IPS DF 4.7 (cell line): ENCODE measurements around the gene KCNAB1.
A peak's percentile ranks its signal among the peaks of the same experiment; 100 is the strongest.

Experiments used
- DNase-seq: peaks from one replicate; pipeline ENCODE4 v3.0.0-alpha.2; 2013; ENCODE audit warnings: low spot score; ENCODE audit errors: extremely low read depth

The KCNAB1 gene

DNA sequence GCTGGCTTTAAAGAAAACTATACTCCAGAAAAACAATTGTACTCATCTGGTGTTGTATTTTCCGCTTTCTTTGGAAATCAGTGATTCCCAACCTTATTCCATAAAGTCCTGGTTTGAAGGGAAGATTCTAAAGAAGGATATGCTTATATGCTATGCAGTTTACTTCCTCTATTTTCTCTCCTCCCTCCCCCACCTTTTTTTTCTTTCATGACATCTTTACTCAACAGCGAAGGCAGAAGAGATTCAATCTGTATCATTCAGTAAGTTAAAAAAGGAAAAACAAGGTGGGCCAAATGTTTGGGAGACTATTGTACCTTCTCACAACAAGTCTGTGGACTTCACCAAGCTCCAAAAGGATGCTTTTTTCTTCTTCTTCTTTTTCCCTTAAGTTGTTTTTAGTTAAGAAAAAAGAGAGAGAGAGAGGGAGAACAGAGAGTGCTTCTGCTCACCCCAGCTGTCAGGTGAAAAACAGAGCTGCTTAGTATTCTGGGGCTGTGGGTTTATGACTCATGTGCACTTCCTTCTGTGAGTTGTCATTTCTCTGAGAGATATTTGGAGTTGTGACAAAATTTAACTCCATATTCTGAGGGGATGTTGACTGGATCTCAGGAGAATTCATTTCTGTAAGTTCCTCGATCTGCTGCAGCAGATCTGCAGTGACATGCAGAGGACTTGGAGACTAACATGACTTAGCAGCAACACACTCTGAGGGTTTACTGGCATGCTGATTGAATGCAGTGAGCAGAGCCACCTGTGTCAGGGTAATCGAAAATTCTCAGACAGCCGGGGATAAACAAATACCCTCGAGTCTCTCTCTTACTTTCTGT lies 363.8 kb downstream of the KCNAB1 start:
- no peak for DNase-seq

DNA sequence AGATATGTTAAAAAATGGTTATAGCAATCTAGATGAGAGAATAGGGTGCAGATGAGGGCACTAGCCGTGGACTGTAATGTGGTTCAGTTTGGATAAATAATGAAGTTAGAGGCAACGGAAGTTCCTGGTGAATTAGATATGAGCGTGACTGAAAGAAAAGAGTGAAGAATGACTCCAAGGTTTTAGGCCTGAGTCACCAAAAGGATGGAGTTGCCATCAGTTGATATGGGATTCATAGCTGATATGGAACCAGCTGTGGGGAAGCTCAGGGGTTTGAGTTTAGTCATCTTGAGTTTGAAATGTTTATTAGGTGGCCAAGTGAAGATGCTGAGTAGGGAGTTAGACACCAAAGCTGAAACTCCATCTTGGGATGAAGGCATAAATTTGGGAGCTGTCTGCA lies 368.4 kb downstream of the KCNAB1 start:
- no peak for DNase-seq

DNA sequence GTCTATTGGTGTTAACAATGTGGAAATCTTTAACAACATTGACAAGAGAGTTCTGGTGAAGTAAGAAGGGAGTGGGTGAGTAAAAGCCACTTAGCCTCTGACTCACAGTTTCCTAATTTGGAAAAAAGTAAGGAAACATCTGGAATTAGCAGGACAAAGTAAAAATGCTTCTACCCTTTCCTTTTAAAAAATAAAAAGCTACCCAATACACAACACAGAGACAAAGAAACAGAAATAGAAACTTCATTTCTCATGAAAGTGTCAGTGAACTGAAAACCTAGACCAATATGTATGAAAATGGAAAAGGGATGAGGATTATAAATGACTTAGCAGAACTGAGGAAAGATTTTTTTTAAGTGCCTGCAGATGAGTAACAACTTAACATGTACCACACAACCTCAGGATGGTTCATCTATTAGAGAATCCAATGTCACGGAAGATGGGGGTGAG lies 369.1 kb downstream of the KCNAB1 start:
- no peak for DNase-seq

DNA sequence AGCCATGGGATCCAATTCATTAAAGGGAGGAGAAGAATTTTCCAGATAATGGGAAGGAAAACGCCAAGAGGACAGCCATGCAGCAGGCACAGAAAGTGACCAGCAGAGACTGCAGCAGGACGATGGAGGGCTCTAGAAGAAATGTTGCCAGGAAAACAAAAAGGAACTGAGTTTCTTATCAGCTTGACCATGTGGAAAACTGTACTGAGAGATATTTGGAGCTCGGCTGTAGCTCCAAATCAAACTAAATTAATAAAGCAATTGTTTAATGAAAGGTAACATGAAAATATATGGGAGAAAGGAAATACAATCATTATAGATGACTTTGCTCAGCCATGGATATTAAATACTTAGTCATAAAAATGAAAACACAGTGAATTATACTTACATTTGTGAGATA lies 370.8 kb downstream of the KCNAB1 start:
- no peak for DNase-seq

DNA sequence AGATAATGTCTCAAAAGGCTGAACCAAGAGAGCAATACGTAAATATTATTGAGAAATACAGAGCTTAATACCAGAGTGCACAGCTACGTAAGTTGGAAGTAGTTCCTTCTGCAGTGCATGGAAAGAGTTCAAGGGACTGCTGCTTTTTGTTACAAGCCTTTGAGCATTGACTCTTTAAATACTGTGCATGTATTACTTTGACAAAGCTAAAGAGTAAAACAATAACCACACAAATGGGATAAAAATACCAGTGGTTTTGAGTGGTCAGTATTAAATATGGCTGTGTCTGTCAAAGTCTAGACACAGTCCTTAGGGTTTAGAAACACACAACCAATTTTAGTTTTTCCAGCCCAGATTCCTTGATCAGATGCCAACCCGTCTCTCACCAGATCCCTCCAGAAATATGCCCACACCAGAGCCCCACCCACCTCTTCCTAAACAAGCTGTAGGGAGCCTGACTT lies 372.5 kb downstream of the KCNAB1 start:
- no peak for DNase-seq

DNA sequence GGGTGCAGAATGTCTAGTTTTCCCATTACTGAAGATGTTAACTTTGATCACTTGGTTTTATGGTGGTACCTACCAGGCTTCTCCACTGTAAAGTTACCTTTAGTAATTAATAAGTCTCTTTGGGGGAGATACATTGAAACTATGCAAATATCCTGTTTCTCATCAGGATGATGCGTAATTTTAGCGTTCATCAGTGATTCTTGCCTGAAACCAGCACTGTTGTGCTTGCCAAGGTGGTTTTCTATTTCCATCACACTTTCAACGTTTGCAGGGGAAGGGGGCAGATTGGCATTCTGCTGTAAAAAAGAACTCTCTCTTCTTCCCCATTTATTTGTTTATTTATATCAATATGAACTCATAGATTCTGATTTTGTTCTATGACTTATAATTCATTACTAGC lies 373.5 kb downstream of the KCNAB1 start:
- DNase-seq: no peak

DNA sequence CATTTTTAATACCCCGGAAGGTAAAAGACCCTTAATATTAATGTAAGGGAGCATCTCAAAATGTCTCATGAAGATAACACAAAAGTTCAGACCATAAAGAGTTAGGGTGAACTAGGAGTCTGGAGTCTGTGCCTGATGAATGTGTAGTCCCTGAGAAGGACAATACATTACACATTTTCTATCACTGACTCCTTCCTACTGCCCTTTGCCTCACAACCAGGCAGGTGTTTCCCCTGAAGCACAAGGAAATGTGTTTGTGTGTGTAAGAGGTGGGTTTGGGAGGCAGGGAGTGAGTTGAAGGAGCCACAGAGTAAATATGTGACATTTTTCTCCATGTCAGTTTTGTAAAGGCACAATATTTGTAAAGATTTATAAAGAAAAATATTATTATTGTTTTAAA lies 375.4 kb downstream of the KCNAB1 start:
- DNase-seq: no peak

DNA sequence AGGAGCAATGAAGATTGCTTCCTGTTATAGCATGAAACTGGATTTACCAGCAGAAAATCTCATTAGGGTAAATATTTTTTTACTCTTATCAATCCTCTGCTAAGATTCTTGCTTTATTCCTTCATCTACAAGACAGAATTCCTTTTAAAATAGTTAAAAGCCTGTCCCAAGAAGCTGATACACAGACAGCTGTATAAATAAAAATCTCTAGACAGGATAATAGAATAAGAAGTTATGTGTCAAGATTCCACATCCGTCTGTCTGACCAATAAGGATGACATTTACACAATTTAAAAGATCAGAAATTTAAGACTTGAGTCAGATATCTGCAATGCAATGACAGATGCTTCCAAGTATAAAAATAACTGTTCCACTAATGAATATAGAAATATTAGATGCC lies 376.9 kb downstream of the KCNAB1 start:
- DNase-seq: no peak

DNA sequence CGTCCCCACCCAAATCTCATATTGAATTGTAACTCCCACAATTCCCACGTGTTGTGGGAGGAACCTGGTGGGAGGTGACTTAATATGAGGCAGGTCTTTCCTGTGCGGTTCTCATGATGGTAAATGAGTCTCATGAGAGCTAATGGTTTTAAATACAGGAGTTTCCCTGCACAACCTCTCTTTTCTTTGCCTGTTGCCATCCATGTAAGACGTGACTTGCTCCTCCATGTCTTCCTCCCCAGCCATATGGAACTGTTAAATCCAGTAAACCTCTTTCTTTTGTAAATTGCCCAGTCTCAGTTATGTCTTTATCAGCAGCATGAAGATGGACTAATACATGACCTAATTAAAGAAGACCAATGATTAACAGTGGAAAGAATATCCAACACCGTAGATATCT lies 377.9 kb downstream of the KCNAB1 start:
- DNase-seq: no peak

DNA sequence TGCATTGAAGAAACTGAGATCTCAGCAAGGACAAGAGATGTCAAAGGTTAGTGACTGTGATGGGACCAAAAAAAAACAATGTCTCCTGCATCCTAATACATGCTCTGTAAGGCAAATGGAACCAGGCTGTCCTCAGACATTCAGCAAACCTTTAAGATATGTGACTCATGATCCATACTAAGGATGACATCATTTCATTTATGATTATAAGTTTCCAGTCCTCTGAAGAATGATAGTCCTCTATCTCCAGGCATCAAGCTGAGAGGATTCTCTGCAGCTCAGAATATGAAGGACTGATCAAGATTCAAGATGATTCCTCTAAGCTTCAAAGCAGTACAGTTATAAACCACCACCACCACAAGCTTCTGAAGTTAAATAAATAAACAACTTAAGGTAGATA lies 386.9 kb downstream of the KCNAB1 start:
- DNase-seq: no peak

DNA sequence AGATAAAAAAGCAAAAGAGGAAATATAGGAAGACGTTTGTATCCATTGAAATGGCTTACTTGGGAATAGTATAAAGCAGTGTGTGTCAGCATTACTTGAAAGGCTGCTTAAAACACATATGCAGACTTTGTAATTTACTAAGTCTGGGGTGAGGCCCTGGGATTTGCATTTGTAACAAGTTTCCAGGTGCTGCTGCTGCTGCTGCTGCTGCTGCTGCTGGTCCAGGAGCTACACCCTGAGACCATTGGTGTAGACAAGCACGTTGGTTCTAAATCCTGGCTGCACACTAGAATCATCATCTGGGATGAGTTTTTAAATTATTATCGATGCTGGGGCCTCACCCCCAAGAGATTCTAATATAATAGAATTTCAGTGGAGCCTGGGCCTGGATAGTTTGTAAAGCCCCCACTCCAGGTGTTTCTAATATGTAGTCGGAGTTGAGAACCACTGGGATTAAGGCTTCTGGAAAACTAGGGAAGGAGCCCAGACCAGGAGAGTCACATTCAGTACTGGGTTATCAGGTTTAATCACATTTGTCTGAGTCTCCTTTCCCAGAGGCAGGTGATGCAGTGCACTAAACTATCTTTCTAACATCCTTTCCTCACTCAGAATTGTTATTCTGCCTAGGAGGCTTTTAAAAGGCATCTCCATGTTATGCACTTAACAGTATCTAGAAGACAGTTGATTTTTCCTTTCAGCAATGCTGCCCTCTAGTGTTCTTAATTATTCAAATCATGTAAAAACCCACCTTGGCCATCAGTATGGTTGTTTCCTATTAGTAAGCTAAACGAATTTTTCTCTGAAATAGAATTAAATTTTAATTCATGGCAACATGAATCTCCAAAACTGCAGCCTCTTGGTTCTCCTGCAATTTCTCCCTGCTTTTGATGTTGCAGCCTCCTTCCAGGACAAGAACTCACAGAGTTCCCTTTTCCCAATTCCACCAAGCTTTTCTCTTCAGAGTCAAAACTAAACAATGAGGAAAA lies 389.1 kb downstream of the KCNAB1 start:
- peak; percentile 25 for DNase-seq

DNA sequence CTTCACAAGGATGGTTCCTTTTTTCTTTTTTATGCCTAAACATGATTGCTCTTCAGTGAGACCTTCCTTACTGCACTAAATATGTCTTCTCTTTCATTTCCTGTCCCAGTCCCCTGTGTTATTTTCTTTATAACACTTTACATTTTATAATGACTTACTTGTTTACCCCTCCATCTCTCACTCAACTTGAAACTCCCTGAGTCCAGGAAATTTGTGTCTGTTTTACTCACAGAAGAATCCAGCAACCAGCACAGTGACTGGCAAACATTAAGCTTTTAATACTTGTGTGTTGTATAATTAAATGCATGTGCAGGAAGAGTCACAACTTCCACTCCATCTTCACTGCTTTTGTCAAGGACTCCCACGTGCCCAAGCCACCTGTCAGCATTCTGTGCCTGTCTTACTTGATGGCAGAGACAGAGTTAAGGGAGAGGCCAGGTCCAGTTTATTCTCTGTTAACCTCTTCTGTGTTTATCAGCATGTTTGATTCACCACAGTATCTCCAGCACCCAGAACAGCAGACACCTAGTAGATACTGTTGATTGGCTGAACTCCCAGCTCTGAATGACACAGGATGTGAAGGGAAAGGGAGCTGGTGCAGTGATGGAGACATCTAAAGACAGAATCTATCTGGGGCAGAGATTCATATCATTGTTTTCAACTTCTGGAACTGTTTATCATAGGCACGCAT lies 391.8 kb downstream of the KCNAB1 start:
- DNase-seq: no peak

DNA sequence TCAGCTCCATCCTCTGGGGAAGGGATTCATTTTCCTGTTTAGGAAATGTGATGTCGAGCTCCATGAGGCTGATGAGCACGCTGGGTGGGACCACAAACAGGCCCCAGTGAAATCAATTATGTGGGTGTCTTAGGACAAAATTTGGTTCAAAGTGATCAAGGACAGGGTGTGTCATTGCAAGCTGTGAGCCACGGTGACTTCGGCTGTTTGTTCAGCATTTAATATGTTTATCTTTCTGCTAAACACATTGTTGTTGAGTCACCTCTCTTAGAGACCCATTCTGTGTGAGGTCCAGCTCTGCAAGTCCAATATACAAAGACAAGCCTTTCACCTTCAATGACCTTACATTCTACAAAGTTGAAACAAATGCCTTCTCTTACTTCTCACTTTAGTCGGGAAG lies 393.2 kb downstream of the KCNAB1 start:
- DNase-seq: no peak

DNA sequence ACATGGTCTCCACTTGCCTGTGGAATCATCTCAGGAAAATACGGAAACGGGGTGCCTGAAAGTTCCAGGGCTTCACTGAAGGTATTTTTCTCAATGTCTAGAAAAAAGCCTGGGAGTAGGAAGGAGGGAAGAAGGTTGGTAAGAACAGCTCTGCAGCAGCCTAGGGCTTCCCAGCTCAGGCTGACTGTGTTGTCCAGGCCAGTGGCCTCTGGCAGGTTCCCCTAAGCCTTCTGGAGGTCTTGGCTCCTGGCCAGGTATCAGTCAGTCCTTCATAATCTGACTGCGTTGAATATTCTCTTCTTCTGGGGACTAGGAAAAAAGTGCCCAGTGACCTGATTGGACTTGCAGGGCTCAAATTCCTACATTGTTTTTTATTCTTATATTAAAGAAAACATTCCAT lies 395.9 kb downstream of the KCNAB1 start:
- DNase-seq: no peak

DNA sequence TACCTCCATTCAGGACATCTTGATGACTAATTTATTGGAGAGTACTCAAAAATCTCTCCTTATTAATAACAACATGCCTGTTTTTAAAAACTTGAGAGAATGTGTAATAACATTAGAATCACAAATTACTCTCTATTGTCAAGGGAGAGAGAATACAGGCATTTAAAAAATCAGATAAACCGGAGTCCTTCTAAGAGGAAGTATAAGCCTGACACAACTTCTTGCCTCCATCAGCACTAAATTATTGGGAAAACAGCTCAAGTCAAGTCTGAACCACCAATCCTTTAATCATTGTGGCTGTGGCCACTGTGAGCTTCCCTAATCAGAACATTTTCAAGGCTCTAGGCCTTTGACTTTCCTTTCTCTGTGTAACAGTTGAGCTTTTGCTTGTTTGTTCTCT lies 396.6 kb downstream of the KCNAB1 start:
- DNase-seq: no peak

DNA sequence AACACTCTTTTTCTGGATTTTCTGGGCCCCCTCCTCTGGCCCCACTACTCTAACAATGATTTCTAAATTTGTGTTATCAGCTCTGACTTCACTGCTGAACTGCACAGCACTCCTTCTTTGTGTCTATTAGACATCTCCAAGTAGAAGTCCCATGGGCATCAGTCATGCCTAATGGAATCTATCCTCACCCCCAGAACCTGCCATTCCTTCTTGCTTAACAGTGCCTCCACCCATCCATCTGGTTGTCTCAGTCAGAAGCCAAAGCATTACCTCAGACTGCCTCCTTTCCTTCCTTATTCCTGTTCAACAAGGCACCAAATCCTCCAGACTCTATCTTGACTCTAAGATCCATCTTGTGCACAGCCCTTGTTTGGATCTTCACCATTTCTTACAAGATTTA lies 398.3 kb downstream of the KCNAB1 start:
- DNase-seq: no peak

DNA sequence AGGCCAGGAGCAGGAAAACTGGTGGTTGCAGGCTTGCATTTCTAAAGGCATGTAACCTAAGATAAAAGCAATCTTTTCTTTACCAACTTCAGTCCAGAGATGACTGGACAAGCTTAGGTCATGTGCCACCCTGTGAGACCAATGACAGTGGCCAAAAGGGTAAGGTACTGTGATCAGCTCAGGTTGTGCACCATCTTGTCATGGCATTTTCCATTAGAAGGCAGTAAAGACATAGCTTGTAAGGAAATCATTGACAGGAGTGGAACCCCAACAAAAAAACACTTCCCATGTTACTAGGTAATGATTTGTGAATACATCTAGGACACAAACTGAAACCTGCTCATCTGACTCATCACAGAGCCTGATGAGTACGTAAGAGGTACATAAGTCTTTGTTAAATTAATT lies 399.4 kb downstream of the KCNAB1 start:
- DNase-seq: no peak

DNA sequence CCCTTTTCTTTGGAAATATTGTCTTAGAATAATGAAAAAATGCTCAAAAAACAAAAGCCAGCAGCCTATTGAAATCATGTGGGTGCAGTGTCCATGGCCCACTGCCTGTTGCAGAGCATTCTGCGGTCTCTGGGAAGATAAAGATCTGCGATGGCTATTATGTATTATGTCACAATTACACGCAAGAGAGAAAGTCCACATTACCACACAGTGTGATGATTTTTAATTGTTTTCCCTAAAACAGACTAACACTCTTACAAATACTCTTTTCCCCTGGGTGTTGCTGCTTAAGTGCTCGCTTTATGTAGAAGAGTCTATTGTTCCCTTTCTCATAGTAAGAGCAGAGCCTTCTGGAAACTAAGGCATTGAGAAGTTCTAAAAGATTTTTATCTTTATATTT lies 402.3 kb downstream of the KCNAB1 start:
- no peak for DNase-seq

DNA sequence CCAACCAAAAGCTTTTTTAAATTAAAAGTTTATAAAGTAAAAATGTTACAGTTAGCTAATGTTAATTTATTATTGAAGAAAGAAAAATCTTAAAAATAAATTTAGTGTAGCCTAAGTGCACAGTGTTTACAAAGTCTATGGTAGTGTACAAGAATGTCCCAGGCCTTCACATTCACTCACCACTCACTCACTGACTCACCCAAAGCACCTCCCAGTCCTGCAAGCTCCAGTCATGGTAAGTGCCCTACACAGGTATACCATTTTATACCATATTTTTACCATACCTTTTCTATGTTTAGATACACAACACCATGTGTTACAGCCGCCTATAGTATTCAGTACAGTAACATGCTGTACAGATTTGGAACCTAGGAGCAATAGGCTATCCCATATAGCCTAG lies 405.4 kb downstream of the KCNAB1 start:
- no peak for DNase-seq

DNA sequence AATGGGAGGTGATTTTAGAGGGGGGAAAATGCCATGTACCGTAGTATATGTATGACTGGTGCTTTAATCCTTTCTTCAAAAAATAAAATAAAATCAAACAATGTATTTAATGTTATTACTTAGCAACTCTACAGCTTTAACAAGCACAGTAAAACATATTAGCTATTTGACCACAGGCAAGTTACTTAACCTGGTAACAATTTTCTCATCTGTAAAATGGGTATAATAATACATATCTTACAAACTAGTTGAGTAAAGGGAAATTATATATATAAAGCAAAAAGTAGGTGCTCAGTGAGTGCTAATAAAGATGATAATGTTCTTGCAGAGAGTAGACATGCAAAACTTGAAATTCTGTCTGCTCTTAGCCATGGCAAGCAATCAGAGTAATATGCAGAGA lies 406.7 kb downstream of the KCNAB1 start:
- no peak for DNase-seq

DNA sequence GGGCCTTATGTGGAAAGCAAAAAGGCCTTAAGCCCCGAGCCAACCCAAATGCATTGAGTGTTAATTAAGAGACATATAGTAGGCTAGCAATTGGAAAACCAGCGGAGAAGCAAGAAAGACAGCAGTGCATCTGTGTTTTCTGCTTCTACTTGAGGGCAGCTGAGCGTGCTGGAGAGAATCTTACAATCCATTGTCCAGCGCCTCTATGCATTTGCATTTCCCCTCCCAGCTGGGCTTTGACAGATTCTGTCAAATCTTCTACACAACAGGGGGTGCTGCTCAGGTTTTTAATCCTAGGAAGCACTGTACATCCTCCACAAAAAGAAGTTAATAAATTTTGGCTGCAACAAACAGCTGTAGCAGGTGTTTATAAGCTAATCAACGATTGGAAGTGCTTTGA lies 410.6 kb downstream of the KCNAB1 start:
- no peak for DNase-seq

DNA sequence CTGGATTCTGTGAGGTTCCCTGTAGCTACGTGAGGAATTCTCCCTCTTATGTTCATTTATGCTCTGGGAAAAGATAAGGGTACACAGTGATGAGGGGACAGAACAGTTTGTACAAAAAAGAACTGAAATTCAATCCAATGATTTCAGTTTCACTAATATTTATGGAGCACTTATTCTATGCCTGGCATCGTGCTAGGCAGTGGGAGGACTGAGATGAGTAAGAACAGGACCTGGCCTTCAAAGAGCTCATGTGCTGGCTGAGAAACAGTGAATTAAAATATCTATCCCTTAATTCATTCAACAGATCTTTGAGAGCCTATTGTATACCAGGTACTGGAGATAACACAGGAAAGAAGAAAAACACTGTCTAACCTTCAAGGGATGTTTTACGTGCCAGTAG lies 412.4 kb downstream of the KCNAB1 start:
- DNase-seq: no peak
